Endothelial cell of umbilical vein (primary cell): Measurements from ENCODE around the gene SEMG1. TPM values are rescaled to one million over a fixed set of nuclear protein-coding genes. Genes with fewer than 3 reads are reported as not detected.

Experiments used
- BruUV-seq: library from RNA; stranded (reverse); fragments of 400-500 nt; replicated peaks from 2 replicates; lab custom pipeline; 2021; lab: Mats Ljungman, UMichigan
- CTCF ChIA-PET: fragments of 300-600, 350-600 bp; sonication (Branson Sonifier 250); formaldehyde crosslinking; loops from one replicate; lab custom pipeline; 2021; ENCODE audit warnings: antibody characterized with exemption, inconsistent platforms; lab: Charles Lee
- POLR2A ChIA-PET: fragments of 300-600, 350-600 bp; sonication (Branson Sonifier 250); formaldehyde crosslinking; loops from one replicate; lab custom pipeline; 2021; ENCODE audit warnings: antibody characterized with exemption, inconsistent platforms; lab: Charles Lee
- DNase-seq: peaks from one replicate; pipeline ENCODE4 v3.0.0-alpha.2; 2011; ENCODE audit warnings: low read depth, low spot score
- FAIRE-seq: peaks from 2 replicates; lab custom pipeline; 2011; peaks lifted over from hg19 to GRCh38; lab: Jason Lieb, UNC
- H2AFZ ChIP-seq: 2 replicates; pipeline ENCODE4 v1.6.0; 2012; ENCODE audit warnings: low read depth, low read length, control low read depth, inconsistent platforms
- H3K27ac ChIP-seq: 2 replicates; pipeline ENCODE4 v1.5.1; 2011; ENCODE audit warnings: low read depth, mild to moderate bottlenecking, control low read depth, low read length, moderate library complexity; ENCODE audit not compliant: insufficient read depth
- H3K27me3 ChIP-seq, 2 experiments: 2 replicates each; pipeline versions ENCODE4 v1.6.0 to v1.6.1; 2011; ENCODE audit warnings: low read length in 2 of 2, mixed read lengths in 1 of 2; ENCODE audit not compliant: control insufficient read depth in 2 of 2, insufficient read depth in 2 of 2
- H3K36me3 ChIP-seq, 2 experiments: 2 replicates in 1 of 2; 3 replicates in 1 of 2; pipeline ENCODE4 v1.5.1; 2011; ENCODE audit warnings: low read length in 2 of 2, mild to moderate bottlenecking in 1 of 2, moderate library complexity in 1 of 2; ENCODE audit not compliant: control insufficient read depth in 2 of 2, insufficient read depth in 2 of 2; ENCODE audit errors: extremely low read depth in 1 of 2
- H3K4me1 ChIP-seq: 3 replicates; pipeline ENCODE4 v1.5.1; 2011; ENCODE audit warnings: mild to moderate bottlenecking, low read length; ENCODE audit not compliant: control insufficient read depth, insufficient read depth; ENCODE audit errors: extremely low read depth
- H3K4me2 ChIP-seq: 2 replicates; pipeline ENCODE4 v1.6.1; 2011; ENCODE audit warnings: low read length, control low read depth, mixed read lengths; ENCODE audit not compliant: insufficient read depth
- H3K4me3 ChIP-seq, 3 experiments: fragments of 200-600 bp in 1 of 3; sonication (generic), shearing (Covaris generic) in 1 of 3; replicated peaks in 1 of 3; 2 replicates each; pipeline ENCODE4 v1.5.1; 2011 to 2016; ENCODE audit warnings: control low read depth in 3 of 3, low read length in 3 of 3, mild to moderate bottlenecking in 2 of 3, inconsistent platforms in 1 of 3, low read depth in 1 of 3, moderate library complexity in 1 of 3; ENCODE audit not compliant: insufficient read depth in 1 of 3
- H3K79me2 ChIP-seq: 2 replicates; pipeline ENCODE4 v1.6.0; 2012; ENCODE audit warnings: low read length, inconsistent platforms; ENCODE audit not compliant: control insufficient read depth, insufficient read depth
- H3K9ac ChIP-seq: replicated peaks from 2 replicates; pipeline ENCODE3; 2011; ENCODE audit warnings: low read length, control low read depth; ENCODE audit not compliant: insufficient read depth; ENCODE audit errors: extremely low read depth
- H3K9me1 ChIP-seq: replicated peaks from 3 replicates; pipeline ENCODE4 v1.6.0; 2011; ENCODE audit warnings: mild to moderate bottlenecking, low read length; ENCODE audit not compliant: control insufficient read depth, insufficient read depth; ENCODE audit errors: extremely low read depth
- H3K9me3 ChIP-seq: replicated peaks from 2 replicates; pipeline ENCODE4 v1.5.1; 2012; ENCODE audit warnings: low read length, inconsistent platforms; ENCODE audit not compliant: control insufficient read depth, insufficient read depth
- H4K20me1 ChIP-seq: replicated peaks from 2 replicates; pipeline ENCODE3; 2011; ENCODE audit warnings: mild to moderate bottlenecking, low read length; ENCODE audit not compliant: control insufficient read depth, insufficient read depth; ENCODE audit errors: extremely low read depth
- EZH2 ChIP-seq: IDR thresholded peaks from 2 replicates; pipeline ENCODE4 v1.6.1; 2012; ENCODE audit warnings: borderline replicate concordance, low read depth, mild to moderate bottlenecking, moderate library complexity, low read length, inconsistent platforms; ENCODE audit not compliant: severe bottlenecking
- FOS ChIP-seq: IDR thresholded peaks from 2 replicates; pipeline ENCODE4 v1.6.1; 2011; ENCODE audit warnings: mild to moderate bottlenecking, low read length, moderate library complexity, borderline replicate concordance; ENCODE audit not compliant: insufficient read depth
- GATA2 ChIP-seq: IDR thresholded peaks from 2 replicates; pipeline ENCODE4 v1.7.0; 2011; ENCODE audit warnings: low read depth, mild to moderate bottlenecking, moderate library complexity, mixed read lengths, low read length; ENCODE audit not compliant: insufficient read length, insufficient read depth
- JUN ChIP-seq: IDR thresholded peaks from 2 replicates; pipeline ENCODE4 v1.6.1; 2011; ENCODE audit warnings: borderline replicate concordance, low read depth; ENCODE audit not compliant: insufficient read length, insufficient read depth
- MYC ChIP-seq: IDR thresholded peaks from one replicate; pipeline ENCODE4 v1.6.1; 2011; ENCODE audit warnings: mild to moderate bottlenecking, low read depth, low read length
- POLR2A ChIP-seq: IDR thresholded peaks from 2 replicates; pipeline ENCODE4 v1.6.1; 2012; ENCODE audit warnings: low read depth, mild to moderate bottlenecking, control low read depth, low read length
- POLR2AphosphoS5 ChIP-seq: IDR thresholded peaks from 2 replicates; pipeline ENCODE4 v1.6.1; 2012; ENCODE audit warnings: low read depth, mild to moderate bottlenecking, control low read depth, low read length, moderate library complexity; ENCODE audit not compliant: insufficient read depth
- dilution Hi-C: fragments of 300-500 bp; cut with MboI; formaldehyde crosslinking; loops from one replicate; pipeline ENCODE4 v1.15.0; 2019; ENCODE audit warnings: low sequenced_read_pairs; ENCODE audit not compliant: extremely low pct_ligation_motif_present
- intact Hi-C: fragments of 100-400 bp; cut with micrococcal nuclease; formaldehyde crosslinking; loops from one replicate; pipeline ENCODE4 v1.10.0; 2022
- polyA plus RNA-seq, 4 experiments: library from polyadenylated mRNA; depleted of rRNA in 3 of 4; stranded (reverse) in 3 of 4; unstranded in 1 of 4; fragments of >200 nt; gene quantifications; 2 replicates each; pipeline versions ENCODE4 v1.2.1 to v1.2.3, GENCODE V29; 2011 to 2012; ENCODE audit warnings: missing spikeins in 1 of 4
- total RNA-seq: library from RNA; stranded (reverse); gene quantifications from 2 replicates; pipeline ENCODE4 v1.2.3, GENCODE V29; 2021
- TF ChIP-seq, protein P1 (sequence below): IDR thresholded peaks from 2 replicates; pipeline ENCODE4 v1.6.1; 2011; ENCODE audit not compliant: insufficient read depth, insufficient read length
- TF ChIP-seq, protein P2 (sequence below), 2 donors: IDR thresholded peaks; 1 replicate in 1 of 2; 2 replicates in 1 of 2; pipeline ENCODE4 v1.5.1; 2011; ENCODE audit warnings: low read length in 2 of 2, mild to moderate bottlenecking in 2 of 2, moderate library complexity in 2 of 2, control low read depth in 1 of 2, inconsistent platforms in 1 of 2, low read depth in 1 of 2; ENCODE audit not compliant: insufficient read depth in 1 of 2; ENCODE audit errors: extremely low read depth in 1 of 2

Gene SEMG1
- total and polyA plus RNA-seq, 2 donors (not counting 3 experiments of a cell fraction or from before 2014, with no cell fraction given), result not detected

DNA sequence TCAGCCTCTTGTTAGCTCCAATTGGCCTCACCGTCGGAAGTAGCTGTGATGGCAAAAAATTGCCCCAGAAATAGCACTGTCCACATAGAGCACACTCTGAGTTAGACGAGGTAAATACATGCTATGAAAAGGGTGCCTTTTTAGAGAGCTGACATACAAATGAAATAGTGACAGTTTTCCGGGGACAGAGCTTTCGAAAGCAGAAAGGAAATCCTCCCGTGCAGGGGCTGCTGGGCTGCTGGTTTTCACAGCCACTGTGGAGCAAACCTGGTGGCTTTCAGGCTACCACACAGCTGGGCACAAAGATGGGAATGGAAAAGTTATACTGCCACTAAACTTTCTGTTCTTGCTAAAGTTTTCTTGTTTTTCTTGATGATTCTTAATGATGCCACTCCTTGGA, 39.3 kb downstream of the SEMG1 start:
- FAIRE-seq, result no peak
- ChIA-PET CTCF (interaction anchor here (1.1 to 1.5 kb wide), 2 partner anchors 8 to 202 kb away, joined by 3 to 4 read pairs; partner anchors contain the start of gene SLPI), POLR2A (no interaction called here)
- H4K20me1 ChIP-seq, result no peaks in the 10 kb centered on the region
- no TSS peak for BruUV-seq
- no peak overlapping the region for H3K4me3 ChIP-seq
- H3K9ac ChIP-seq, result no peak overlapping the region
- H2AFZ ChIP-seq, result no peak overlapping the region
- H3K79me2 ChIP-seq, result no peaks in the 10 kb centered on the region
- H3K4me1 ChIP-seq, result no peaks in the 10 kb centered on the region
- no peaks in the 10 kb centered on the region for H3K9me1 ChIP-seq
- DNase-seq, result no peak
- H3K4me2 ChIP-seq, result no peak overlapping the region
- intact Hi-C loops, result no loop called here
- TF ChIP-seq MYC, result no peak
- TF ChIP-seq JUN, result no peak
- TF ChIP-seq POLR2A, result no peak
- no peak for TF ChIP-seq FOS
- TF ChIP-seq, protein P1, sequence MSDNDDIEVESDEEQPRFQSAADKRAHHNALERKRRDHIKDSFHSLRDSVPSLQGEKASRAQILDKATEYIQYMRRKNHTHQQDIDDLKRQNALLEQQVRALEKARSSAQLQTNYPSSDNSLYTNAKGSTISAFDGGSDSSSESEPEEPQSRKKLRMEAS, result no peak
- TF ChIP-seq, protein P2, sequence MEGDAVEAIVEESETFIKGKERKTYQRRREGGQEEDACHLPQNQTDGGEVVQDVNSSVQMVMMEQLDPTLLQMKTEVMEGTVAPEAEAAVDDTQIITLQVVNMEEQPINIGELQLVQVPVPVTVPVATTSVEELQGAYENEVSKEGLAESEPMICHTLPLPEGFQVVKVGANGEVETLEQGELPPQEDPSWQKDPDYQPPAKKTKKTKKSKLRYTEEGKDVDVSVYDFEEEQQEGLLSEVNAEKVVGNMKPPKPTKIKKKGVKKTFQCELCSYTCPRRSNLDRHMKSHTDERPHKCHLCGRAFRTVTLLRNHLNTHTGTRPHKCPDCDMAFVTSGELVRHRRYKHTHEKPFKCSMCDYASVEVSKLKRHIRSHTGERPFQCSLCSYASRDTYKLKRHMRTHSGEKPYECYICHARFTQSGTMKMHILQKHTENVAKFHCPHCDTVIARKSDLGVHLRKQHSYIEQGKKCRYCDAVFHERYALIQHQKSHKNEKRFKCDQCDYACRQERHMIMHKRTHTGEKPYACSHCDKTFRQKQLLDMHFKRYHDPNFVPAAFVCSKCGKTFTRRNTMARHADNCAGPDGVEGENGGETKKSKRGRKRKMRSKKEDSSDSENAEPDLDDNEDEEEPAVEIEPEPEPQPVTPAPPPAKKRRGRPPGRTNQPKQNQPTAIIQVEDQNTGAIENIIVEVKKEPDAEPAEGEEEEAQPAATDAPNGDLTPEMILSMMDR (IDR thresholded peaks at IDR 0.05; ENCODE audit: extremely low read depth in 1 of 2, insufficient read depth in 1 of 2, low read depth in 1 of 2, low read length in 2 of 2), result no peak
- TF ChIP-seq POLR2AphosphoS5, result no peak
- TF ChIP-seq EZH2, result no peak
- TF ChIP-seq GATA2, result no peak
- dilution Hi-C loops, result no loop called here
- no peaks in the 10 kb centered on the region for H3K36me3 ChIP-seq
- no peaks in the 10 kb centered on the region for H3K9me3 ChIP-seq
- H3K27me3 ChIP-seq, result peaks cover 11 to 21% of the 10 kb centered on the region in 2 experiments
- H3K27ac ChIP-seq, result no peak overlapping the region
